Measurements from ENCODE around the gene NRL. TPM values are rescaled to one million over a fixed set of nuclear protein-coding genes. Genes with fewer than 3 reads are reported as not detected.

NRL gene
- total and polyA plus RNA-seq, 4 donors, result 1.5 to 3.2 (median 2.8) TPM

GRCh38 chr14:24133735-24134134, 19.0 kb upstream of the NRL start:
- DNase-seq (ENCODE audit: low spot score), result no peak
- Histone ChIP-seq H3K36me3 (ENCODE audit: control insufficient read depth in 4 of 4, insufficient read depth in 3 of 4, low read depth in 1 of 4, low read length in 3 of 4) (peaks cover 2 to 12% (median 10%) of the 10 kb centered on the region in 4 donors), H3K4me3 (ENCODE audit: low read depth in 1 of 3, low read length in 3 of 3) (no peak overlapping the region), H3K9me3 (ENCODE audit: control insufficient read depth in 4 of 4, low read length in 3 of 4) (no peaks in the 10 kb centered on the region), H3K9ac (ENCODE audit: low read depth in 1 of 2, low read length in 2 of 2) (no peak overlapping the region), H3K27me3 (ENCODE audit: control insufficient read depth in 4 of 4, insufficient read depth in 4 of 4, low read length in 3 of 4) (no peaks in the 10 kb centered on the region), H3K27ac (ENCODE audit: low read depth in 1 of 2, low read length in 2 of 2) (no peak overlapping the region), H3K4me1 (ENCODE audit: control insufficient read depth in 4 of 4, insufficient read depth in 4 of 4, low read length in 3 of 4) (peaks cover 10 to 56% (median 43%) of the 10 kb centered on the region in 4 donors)
- TF ChIP-seq YY1 (IDR thresholded peaks at IDR 0.05), result no peak
- TF ChIP-seq HNF4G (IDR thresholded peaks at IDR 0.05), result no peak
- no peak for TF ChIP-seq FOXA1 (IDR thresholded peaks at IDR 0.05)
- TF ChIP-seq GABPA (IDR thresholded peaks at IDR 0.05 in 1 of 2, conservative IDR thresholded peaks at IDR 0.05 in 1 of 2), result no peak
- no peak for TF ChIP-seq JUND (IDR thresholded peaks at IDR 0.05)
- no peak for TF ChIP-seq FOXA2 (IDR thresholded peaks at IDR 0.05)
- no peak for TF ChIP-seq REST (IDR thresholded peaks at IDR 0.05)
- TF ChIP-seq RAD21 (IDR thresholded peaks at IDR 0.05), result no peak
- TF ChIP-seq SP1 (IDR thresholded peaks at IDR 0.05), result no peak
- TF ChIP-seq NR2F2 (IDR thresholded peaks at IDR 0.05), result no peak
- 97% methylated on average over 1 of the region's 1 CpG for WGBS

GRCh38 chr14:24132976-24133375, 18.2 kb upstream of the NRL start:
- H3K9ac ChIP-seq (ENCODE audit: low read depth in 1 of 2, low read length in 2 of 2), result no peak overlapping the region
- no peaks in the 10 kb centered on the region for H3K27me3 ChIP-seq (ENCODE audit: control insufficient read depth in 4 of 4, insufficient read depth in 4 of 4, low read length in 3 of 4)
- peaks cover 10 to 55% (median 43%) of the 10 kb centered on the region in 4 donors for H3K4me1 ChIP-seq (ENCODE audit: control insufficient read depth in 4 of 4, insufficient read depth in 4 of 4, low read length in 3 of 4)
- peaks cover 0 to 5% (median 4%) of the 10 kb centered on the region in 4 donors for H3K36me3 ChIP-seq (ENCODE audit: control insufficient read depth in 4 of 4, insufficient read depth in 3 of 4, low read depth in 1 of 4, low read length in 3 of 4)
- no peak for TF ChIP-seq FOXA1 (IDR thresholded peaks at IDR 0.05)
- TF ChIP-seq HNF4G (IDR thresholded peaks at IDR 0.05), result no peak
- no peak for TF ChIP-seq ZBTB33 (IDR thresholded peaks at IDR 0.05)
- no peak for TF ChIP-seq JUND (IDR thresholded peaks at IDR 0.05)
- no peaks in the 10 kb centered on the region for H3K9me3 ChIP-seq (ENCODE audit: control insufficient read depth in 4 of 4, low read length in 3 of 4)
- no peak overlapping the region for H3K4me3 ChIP-seq (ENCODE audit: low read depth in 1 of 3, low read length in 3 of 3)
- WGBS, result 97% methylated on average over 2 of the region's 2 CpGs
- no peak overlapping the region for H3K27ac ChIP-seq (ENCODE audit: low read depth in 1 of 2, low read length in 2 of 2)
- DNase-seq (ENCODE audit: low spot score), result no peak

GRCh38 chr14:24132061-24132685, 17.4 kb upstream of the NRL start:
- H3K4me1 ChIP-seq (ENCODE audit: control insufficient read depth in 4 of 4, insufficient read depth in 4 of 4, low read length in 3 of 4), result peaks cover 10 to 47% (median 37%) of the 10 kb centered on the region in 4 donors
- WGBS, result 51% methylated on average over 24 of the region's 24 CpGs
- peak overlapping the region in 1 of 3 donors; percentile 30 for H3K4me3 ChIP-seq (ENCODE audit: low read depth in 1 of 3, low read length in 3 of 3)
- peak overlapping the region; percentile 72 to 83 for H3K27ac ChIP-seq (ENCODE audit: low read depth in 1 of 2, low read length in 2 of 2)
- no peaks in the 10 kb centered on the region for H3K27me3 ChIP-seq (ENCODE audit: control insufficient read depth in 4 of 4, insufficient read depth in 4 of 4, low read length in 3 of 4)
- DNase-seq (ENCODE audit: low spot score), result no peak
- H3K36me3 ChIP-seq (ENCODE audit: control insufficient read depth in 4 of 4, insufficient read depth in 3 of 4, low read depth in 1 of 4, low read length in 3 of 4), result no peaks in the 10 kb centered on the region
- no peak for TF ChIP-seq FOXA2 (IDR thresholded peaks at IDR 0.05)
- H3K9ac ChIP-seq (ENCODE audit: low read depth in 1 of 2, low read length in 2 of 2), result peak overlapping the region in 1 of 2 donors; percentile 62
- H3K9me3 ChIP-seq (ENCODE audit: control insufficient read depth in 4 of 4, low read length in 3 of 4), result no peaks in the 10 kb centered on the region
